Small intestine (tissue), 7 donors: ENCODE data around the gene SIRT2. TPM values are rescaled to one million over a fixed set of nuclear protein-coding genes. Genes with fewer than 3 reads are reported as not detected.
"Not testable (repeated sequence)": the region's sequence is repeated elsewhere in the genome, so short reads cannot be mapped to it uniquely, and the experiment has no call there.

Experiments used
- DNase-seq, 2 donors: peaks; one replicate each; pipeline versions ENCODE4 v3.0.0 to v3.0.0-alpha.2; 2013
- FAIRE-seq: peaks from 2 replicates; lab custom pipeline; 2012; peaks lifted over from hg19 to GRCh38; lab: Jason Lieb, UNC
- H3K27ac ChIP-seq, 3 donors: one replicate each; pipeline ENCODE4 v1.5.1; 2013; ENCODE audit warnings: low read length in 2 of 3, mild to moderate bottlenecking in 2 of 3, control low read depth in 1 of 3, inconsistent platforms in 1 of 3, low read depth in 1 of 3, moderate library complexity in 1 of 3
- H3K27me3 ChIP-seq, 3 donors: one replicate each; pipeline ENCODE4 v1.6.1; 2013; ENCODE audit warnings: low read length in 3 of 3, inconsistent platforms in 1 of 3; ENCODE audit not compliant: control insufficient read depth in 3 of 3, insufficient read depth in 3 of 3
- H3K36me3 ChIP-seq, 3 donors: one replicate each; pipeline ENCODE4 v1.6.1; 2013; ENCODE audit warnings: low read length in 3 of 3, inconsistent platforms in 1 of 3, low read depth in 1 of 3, mild to moderate bottlenecking in 1 of 3, moderate library complexity in 1 of 3; ENCODE audit not compliant: control insufficient read depth in 3 of 3, insufficient read depth in 2 of 3
- H3K4me1 ChIP-seq, 3 donors: one replicate each; pipeline ENCODE4 v1.6.1; 2013; ENCODE audit warnings: low read length in 2 of 3, inconsistent platforms in 1 of 3, low read depth in 1 of 3, mild to moderate bottlenecking in 1 of 3, moderate library complexity in 1 of 3; ENCODE audit not compliant: control insufficient read depth in 3 of 3, insufficient read depth in 2 of 3
- H3K4me3 ChIP-seq, 3 donors: one replicate each; pipeline ENCODE4 v1.5.1; 2013; ENCODE audit warnings: low read length in 3 of 3, control low read depth in 1 of 3, inconsistent platforms in 1 of 3, low read depth in 1 of 3, mild to moderate bottlenecking in 1 of 3, moderate library complexity in 1 of 3
- H3K9me3 ChIP-seq, 2 donors: one replicate each; pipeline ENCODE4 v1.6.1; 2013; ENCODE audit warnings: low read depth in 1 of 2, low read length in 1 of 2; ENCODE audit not compliant: control insufficient read depth in 2 of 2, insufficient read depth in 1 of 2
- WGBS, 3 donors: extraction: QIAGEN DNeasy Blood & Tissue Kit; methylation state at CpG; one replicate each; pipeline ENCODE4 v1.1.7; 2013; 5-methylcytosine and 5-hydroxymethylcytosine counted together
- polyA plus RNA-seq, 4 donors: library from polyadenylated mRNA; stranded (reverse) in 3 of 4; unstranded in 1 of 4; fragments of 200-250 nt in 3 of 4; fragments of 120-200 nt in 1 of 4; gene quantifications; one replicate each; pipeline versions ENCODE4 v1.2.1 to v1.2.3, GENCODE V29; 2013
- donor health status: healthy with polysubstance abuse.
- donor health status: control.
- donor health status: control.
- donor health status: Bipolar disorder and iron deficiency.
- donor health status: healthy.

The SIRT2 gene
- polyA plus RNA-seq, 4 donors = 35.4 to 80.3 (median 70.8) TPM

GRCh38 chr19:38862321-38863059, 36.9 kb downstream of the SIRT2 start:
- H3K27ac ChIP-seq = peak overlapping the region; percentile 9 to 41 (median 14)
- no peaks in the 10 kb centered on the region for H3K27me3 ChIP-seq
- H3K36me3 ChIP-seq = peaks cover 0 to 4% (median 0%) of the 10 kb centered on the region in 3 donors
- WGBS, 3 donors = 19 to 39% (median 39%) methylated on average over 10 of the region's 10 CpGs
- FAIRE-seq (no peak), DNase-seq (peak; percentile 65 to 86)
- H3K4me1 ChIP-seq = peaks cover 0 to 24% (median 5%) of the 10 kb centered on the region in 3 donors
- H3K4me3 ChIP-seq = no peak overlapping the region
- H3K9me3 ChIP-seq = no peaks in the 10 kb centered on the region

- peaks cover 0 to 3% of the 10 kb centered on the region in 2 donors for H3K9me3 ChIP-seq
- peaks cover 0 to 33% (median 5%) of the 10 kb centered on the region in 3 donors for H3K4me1 ChIP-seq
- 95 to 97% (median 95%) methylated on average over 3 of the region's 3 CpGs for WGBS, 3 donors
- H3K27me3 ChIP-seq = no peaks in the 10 kb centered on the region
- H3K4me3 ChIP-seq = no peak overlapping the region
- no peaks in the 10 kb centered on the region for H3K36me3 ChIP-seq
- DNase-seq (no peak), FAIRE-seq (peak; percentile 71)
- no peak overlapping the region for H3K27ac ChIP-seq
Observed at GRCh38 chr19:38861368-38861767, 38.0 kb downstream of the SIRT2 start.

GRCh38 chr19:38859631-38860204, 39.7 kb downstream of the SIRT2 start:
- not testable (repeated sequence) for FAIRE-seq
- WGBS, 3 donors = 18 to 50% (median 28%) methylated on average over 21 of the region's 21 CpGs

DNA sequence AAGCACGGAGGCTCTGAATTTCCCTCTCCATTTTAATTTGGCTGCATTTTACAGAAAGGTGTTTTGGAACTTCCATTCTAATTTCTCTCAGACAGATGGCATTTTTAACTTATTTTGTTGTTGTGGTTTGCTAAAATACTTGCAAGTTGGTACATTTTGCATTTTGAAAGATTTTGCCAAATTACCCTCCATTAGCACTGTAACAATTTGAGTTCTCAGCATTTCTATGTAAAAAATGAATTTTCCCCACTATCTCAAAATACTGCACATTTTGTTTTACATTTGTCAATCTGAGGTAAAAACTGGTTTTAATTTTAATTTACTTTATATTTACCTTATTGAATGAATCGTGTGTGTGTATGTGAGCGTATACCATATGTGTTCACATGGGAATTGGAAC, 42.6 kb downstream of the SIRT2 start:
- Histone ChIP-seq H3K4me3 (no peak overlapping the region), H3K4me1 (peaks cover 0 to 26% (median 3%) of the 10 kb centered on the region in 3 donors), H3K9me3 (peaks cover 0 to 3% of the 10 kb centered on the region in 2 donors), H3K27me3 (no peaks in the 10 kb centered on the region), H3K27ac (peak overlapping the region in 1 of 3 donors; percentile 58), H3K36me3 (no peaks in the 10 kb centered on the region)
- FAIRE-seq = no peak
- no peak for DNase-seq
- 80 to 91% (median 84%) methylated on average over 3 of the region's 3 CpGs for WGBS, 3 donors

More at GRCh38 chr19:38859631-38860204, 39.7 kb downstream of the SIRT2 start:
- H3K36me3 ChIP-seq, H3K9me3 ChIP-seq, H3K27me3 ChIP-seq, H3K4me3 ChIP-seq: not testable (repeated sequence)
- peak; percentile 78 to 92 for DNase-seq
- H3K4me1 ChIP-seq = peaks cover 0 to 28% (median 5%) of the 10 kb centered on the region in 3 donors
- peak overlapping the region in 2 of 3 donors; percentile 58 to 64 for H3K27ac ChIP-seq

- H3K27ac ChIP-seq, DNase-seq, H3K27me3 ChIP-seq, H3K36me3 ChIP-seq, H3K9me3 ChIP-seq, FAIRE-seq, H3K4me3 ChIP-seq: not testable (repeated sequence)
- WGBS, 3 donors = 86 to 98% (median 95%) methylated on average over 14 to 27 of the region's 37 CpGs
- H3K4me1 ChIP-seq = peaks cover 0 to 28% (median 3%) of the 10 kb centered on the region in 3 donors
Observed at GRCh38 chr19:38855751-38856150, 43.7 kb downstream of the SIRT2 start.

DNA sequence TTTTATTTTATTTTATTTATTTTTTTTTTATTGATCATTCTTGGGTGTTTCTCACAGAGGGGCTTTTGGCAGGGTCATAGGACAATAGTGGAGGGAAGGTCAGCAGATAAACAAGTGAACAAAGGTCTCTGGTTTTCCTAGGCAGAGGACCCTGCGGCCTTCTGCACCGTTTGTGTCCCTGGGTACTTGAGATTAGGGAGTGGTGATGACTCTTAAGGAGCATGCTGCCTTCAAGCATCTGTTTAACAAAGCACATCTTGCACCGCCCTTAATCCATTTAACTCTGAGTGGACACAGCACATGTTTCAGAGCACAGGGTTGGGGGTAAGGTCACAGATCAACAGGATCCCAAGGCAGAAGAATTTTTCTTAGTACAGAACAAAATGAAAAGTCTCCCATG, 44.5 kb downstream of the SIRT2 start:
- not testable (repeated sequence) for H3K27ac ChIP-seq, H3K36me3 ChIP-seq, H3K9me3 ChIP-seq, FAIRE-seq, DNase-seq, H3K4me3 ChIP-seq, H3K27me3 ChIP-seq
- 41 to 62% (median 53%) methylated on average over 2 to 3 of the region's 3 CpGs for WGBS, 3 donors
- H3K4me1 ChIP-seq = peaks cover 0 to 26% (median 3%) of the 10 kb centered on the region in 3 donors

DNA sequence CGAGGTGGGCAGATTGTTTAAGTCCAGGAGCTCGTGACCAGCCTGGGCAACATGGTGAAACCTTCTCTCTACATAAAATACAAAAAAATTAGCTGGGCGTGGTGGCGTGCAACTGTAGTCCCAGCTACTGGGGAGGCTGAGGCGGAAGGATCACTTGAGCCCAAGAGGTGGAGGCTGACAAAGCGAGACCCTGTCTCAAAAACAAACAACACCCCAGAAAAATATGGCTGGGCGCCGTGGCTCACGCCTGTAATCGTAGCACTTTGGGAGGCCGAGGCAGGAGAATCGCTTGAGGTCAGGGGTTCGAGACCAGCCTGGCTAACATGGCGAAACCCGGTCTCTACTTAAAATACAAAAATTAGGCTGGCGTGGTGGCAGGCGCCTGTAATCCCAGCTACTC, 46.2 kb downstream of the SIRT2 start:
- FAIRE-seq (no peak), DNase-seq (no peak)
- WGBS, 3 donors = 85 to 92% (median 87%) methylated on average over 17 of the region's 17 CpGs
- H3K27ac ChIP-seq = peak overlapping the region in 1 of 3 donors; percentile 95
- H3K36me3 ChIP-seq = peaks cover 0 to 3% (median 0%) of the 10 kb centered on the region in 3 donors
- H3K4me3 ChIP-seq = no peak overlapping the region
- peaks cover 0 to 23% (median 3%) of the 10 kb centered on the region in 3 donors for H3K4me1 ChIP-seq
- peaks cover 0 to 3% of the 10 kb centered on the region in 2 donors for H3K9me3 ChIP-seq
- H3K27me3 ChIP-seq = no peaks in the 10 kb centered on the region

GRCh38 chr19:38852231-38853044, 47.0 kb downstream of the SIRT2 start:
- Histone ChIP-seq H3K36me3 (peaks cover 0 to 11% (median 0%) of the 10 kb centered on the region in 3 donors), H3K27me3 (no peaks in the 10 kb centered on the region), H3K9me3 (peaks cover 0 to 3% of the 10 kb centered on the region in 2 donors), H3K4me1 (peaks cover 2 to 24% (median 3%) of the 10 kb centered on the region in 3 donors), H3K4me3 (peak overlapping the region; percentile 82 to 92 (median 89)), H3K27ac (peak overlapping the region; percentile 79 to 96 (median 95))
- no peak for FAIRE-seq
- WGBS, 3 donors = 1 to 2% (median 1%) methylated on average over 39 to 52 of the region's 52 CpGs
- peak; percentile 58 to 65 for DNase-seq
